Esophagus muscularis mucosa (tissue), 3 donors: ENCODE measurements around the gene CALCR.

Experiments used
- POLR2A ChIP-seq: fragments of 450-650 bp; IDR thresholded peaks from one replicate; pipeline ENCODE4 v1.6.1; 2017; ENCODE audit warnings: antibody characterized with exemption, moderate library complexity, mild to moderate bottlenecking, low read depth
- TF ChIP-seq, protein P1 (sequence below), 3 experiments: fragments of 200-600 bp in 2 of 3; fragments of 450-650 bp in 1 of 3; sonication (generic) in 2 of 3; IDR thresholded peaks; one replicate each; pipeline ENCODE4 v1.5.1; 2017 to 2019; ENCODE audit warnings: antibody characterized with exemption in 3 of 3, mild to moderate bottlenecking in 2 of 3, moderate library complexity in 1 of 3

DNA sequence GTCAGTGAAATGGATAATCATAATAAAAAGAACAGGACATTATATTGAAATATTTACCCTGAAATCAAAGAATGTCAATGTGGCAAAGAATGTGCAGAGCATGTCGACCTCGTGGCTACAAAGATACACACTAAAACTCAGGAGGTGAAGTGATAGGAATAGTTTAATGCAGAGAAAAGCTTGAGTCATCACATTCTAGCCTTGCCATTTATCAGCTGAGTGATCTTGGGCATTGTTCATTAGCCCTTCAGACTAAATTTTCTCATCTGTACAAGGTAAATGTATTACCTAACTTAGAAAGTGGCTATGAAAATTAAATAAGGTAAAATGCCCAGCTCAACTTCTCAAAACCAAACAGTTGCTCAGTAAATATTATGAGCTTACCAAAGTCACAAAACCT, 22.6 kb downstream of the CALCR start:
- TF ChIP-seq, protein P1, sequence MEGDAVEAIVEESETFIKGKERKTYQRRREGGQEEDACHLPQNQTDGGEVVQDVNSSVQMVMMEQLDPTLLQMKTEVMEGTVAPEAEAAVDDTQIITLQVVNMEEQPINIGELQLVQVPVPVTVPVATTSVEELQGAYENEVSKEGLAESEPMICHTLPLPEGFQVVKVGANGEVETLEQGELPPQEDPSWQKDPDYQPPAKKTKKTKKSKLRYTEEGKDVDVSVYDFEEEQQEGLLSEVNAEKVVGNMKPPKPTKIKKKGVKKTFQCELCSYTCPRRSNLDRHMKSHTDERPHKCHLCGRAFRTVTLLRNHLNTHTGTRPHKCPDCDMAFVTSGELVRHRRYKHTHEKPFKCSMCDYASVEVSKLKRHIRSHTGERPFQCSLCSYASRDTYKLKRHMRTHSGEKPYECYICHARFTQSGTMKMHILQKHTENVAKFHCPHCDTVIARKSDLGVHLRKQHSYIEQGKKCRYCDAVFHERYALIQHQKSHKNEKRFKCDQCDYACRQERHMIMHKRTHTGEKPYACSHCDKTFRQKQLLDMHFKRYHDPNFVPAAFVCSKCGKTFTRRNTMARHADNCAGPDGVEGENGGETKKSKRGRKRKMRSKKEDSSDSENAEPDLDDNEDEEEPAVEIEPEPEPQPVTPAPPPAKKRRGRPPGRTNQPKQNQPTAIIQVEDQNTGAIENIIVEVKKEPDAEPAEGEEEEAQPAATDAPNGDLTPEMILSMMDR (IDR thresholded peaks at IDR 0.05): no peak
- no peak for TF ChIP-seq POLR2A
